ENCODE results near the gene URI1. TPM values are rescaled to one million over a fixed set of nuclear protein-coding genes. Genes with fewer than 3 reads are reported as not detected.
"Not testable (repeated sequence)": the region's sequence is repeated elsewhere in the genome, so short reads cannot be mapped to it uniquely, and the experiment has no call there.

The URI1 gene
- 37.3 and 44.7 TPM in 2 replicates for total RNA-seq

DNA sequence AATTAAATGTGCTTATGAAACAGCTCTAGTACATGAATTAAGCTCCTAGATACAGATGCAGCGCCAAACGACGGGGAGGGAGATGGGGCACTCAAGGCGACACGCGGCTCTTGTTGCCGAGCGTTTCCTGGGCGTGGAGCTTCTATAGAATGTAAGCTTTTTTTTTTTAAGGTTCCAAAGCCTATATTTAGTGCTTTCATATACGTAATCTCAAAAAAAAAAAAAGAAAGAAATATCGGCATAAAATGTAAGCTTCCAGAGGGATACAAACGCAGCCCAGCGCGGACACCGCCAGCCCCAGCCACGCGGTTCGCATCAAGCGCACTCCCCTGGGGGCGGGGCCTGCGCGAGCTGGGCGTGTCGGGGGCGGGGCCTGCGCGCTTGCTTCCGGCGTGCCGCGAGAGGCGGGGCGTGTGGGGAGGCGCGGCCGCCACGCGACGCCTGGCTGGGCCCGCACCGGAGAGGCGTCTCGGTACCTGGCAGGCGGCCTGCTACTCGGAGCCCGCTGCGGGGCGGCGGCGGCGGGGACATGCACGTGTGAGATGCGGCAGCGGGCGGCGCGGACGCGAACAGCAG lies at the start of gene URI1:
URI1 (plus strand) TSS at position 412 of the 576 bp plus-strand sequence. CDS start 309 bp downstream, outside the sequence.
- peak; percentile 91 for DNase-seq

GRCh38 chr19:29893606-29894284 lies 48.3 kb upstream of the URI1 start:
- no peak for DNase-seq

- DNase-seq = no peak
Observed at GRCh38 chr19:29896802-29897201, 45.2 kb upstream of the URI1 start.

DNA sequence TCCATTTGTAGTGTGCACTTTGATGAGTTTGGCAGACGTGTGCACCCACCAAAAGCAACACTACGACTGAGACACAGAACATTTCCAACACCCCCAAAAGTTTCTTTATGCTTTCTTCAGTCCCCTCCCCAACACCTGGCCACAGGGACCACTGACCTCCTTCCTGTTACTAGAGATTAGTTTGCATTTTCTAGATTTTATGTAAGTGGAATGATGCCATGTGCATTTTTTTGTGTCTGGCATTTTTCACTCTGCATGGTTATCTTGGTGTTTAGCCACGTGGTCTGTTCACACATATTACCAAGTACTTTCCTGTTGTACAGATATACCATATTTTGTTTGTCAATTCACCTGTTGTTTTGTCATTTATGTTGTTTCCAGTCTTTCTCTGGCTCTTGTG lies 44.6 kb upstream of the URI1 start:
- DNase-seq = no peak

GRCh38 chr19:29904017-29904416 lies 38.0 kb upstream of the URI1 start:
- DNase-seq = no peak

GRCh38 chr19:29908963-29909944 lies 32.8 kb upstream of the URI1 start:
- DNase-seq = no peak

GRCh38 chr19:29914933-29915332 lies 27.1 kb upstream of the URI1 start:
- no peak for DNase-seq

DNA sequence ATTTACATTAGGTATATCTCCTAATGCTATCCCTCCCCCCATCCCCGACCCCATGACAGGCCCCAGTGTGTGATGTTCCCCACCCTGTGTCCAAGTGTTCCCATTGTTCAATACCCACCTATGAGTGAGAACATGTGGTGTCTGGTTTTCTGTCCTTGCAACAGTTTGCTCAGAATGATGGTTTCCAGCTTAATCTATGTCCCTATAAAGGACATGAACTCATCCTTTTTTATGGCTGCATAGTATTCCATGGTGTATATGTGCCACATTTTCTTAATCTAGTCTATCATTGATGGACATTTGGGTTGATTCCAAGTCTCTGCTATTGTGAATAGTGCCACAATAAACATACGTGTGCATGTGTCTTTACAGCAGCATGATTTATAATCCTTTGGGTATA lies 26.2 kb upstream of the URI1 start:
- DNase-seq = not testable (repeated sequence)

- no peak for DNase-seq
Observed at GRCh38 chr19:29917911-29918310, 24.1 kb upstream of the URI1 start.

GRCh38 chr19:29918891-29919290 lies 23.1 kb upstream of the URI1 start:
- DNase-seq = no peak

DNA sequence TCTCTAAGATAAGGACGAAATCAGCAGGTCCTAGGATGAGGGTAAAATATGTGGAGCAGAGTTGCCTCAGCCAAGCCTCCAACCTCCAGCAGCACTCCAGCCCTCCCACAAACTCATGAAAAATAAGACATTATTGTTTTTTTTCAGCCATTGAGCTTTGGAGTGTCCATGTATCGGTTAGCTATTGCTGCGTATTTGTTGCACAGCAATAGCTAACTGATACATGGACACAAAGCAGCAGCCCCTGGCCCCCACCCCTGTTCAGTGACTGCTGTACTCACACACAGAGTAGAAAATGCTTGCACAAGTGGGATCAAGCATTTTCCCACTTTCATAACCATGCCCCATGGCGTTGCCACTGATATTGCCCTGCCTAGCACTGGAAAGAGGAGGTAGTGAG lies 19.1 kb upstream of the URI1 start:
- DNase-seq = no peak

DNA sequence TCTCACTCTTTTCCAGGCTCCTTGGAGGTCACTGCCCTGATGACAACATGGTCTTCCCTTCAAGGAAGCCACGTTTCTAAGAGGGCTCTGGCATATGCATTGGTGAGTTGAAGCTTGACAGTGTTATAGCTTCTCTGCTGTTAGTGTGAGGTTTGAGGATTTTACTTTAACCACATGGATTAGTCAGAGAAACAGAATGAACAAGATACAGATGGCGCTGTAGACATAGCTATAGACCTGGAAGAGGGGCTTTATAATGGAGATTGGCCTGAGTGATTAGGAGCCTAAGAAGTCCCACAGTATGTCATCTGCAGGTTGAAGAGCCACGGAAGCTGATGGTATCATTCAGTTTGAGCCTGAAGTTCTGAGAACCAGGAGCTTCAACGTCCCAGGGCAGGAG lies 18.4 kb upstream of the URI1 start:
- no peak for DNase-seq

- DNase-seq = no peak
Observed at GRCh38 chr19:29926031-29926430, 16.0 kb upstream of the URI1 start.

GRCh38 chr19:29926801-29927200 lies 15.2 kb upstream of the URI1 start:
- DNase-seq = no peak

DNA sequence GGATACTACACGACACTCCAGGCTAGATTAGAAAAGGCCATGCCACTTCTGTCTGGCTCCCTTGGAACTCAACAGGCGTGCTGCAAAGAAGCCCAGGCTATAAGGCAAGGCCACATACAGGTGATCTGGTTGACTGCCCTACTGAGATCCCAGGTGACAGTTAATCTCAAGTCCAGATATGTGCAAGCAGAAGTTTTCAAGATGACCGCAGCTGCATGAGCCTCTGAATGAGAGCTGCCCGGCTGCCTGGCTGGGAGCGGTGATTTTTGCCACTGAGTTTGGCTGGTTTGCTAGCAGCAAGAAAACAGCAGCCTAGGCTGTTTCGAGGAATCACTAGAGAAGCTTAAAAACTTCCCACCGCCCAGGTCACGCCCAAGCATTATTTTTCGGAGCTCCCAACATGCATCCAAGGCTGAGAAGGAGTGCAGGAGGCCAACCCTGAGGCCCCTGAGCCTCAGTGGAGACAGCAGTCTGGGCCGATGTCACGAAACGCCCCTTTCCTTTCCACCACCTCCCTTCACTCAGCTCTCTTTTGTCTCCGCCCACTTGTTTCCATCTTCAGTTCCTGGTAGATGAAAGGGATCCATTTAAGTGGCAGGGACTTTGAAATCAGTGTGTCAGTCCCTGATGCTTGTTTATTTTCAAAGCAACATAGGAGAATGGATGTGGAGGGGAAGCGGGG lies 14.0 kb upstream of the URI1 start:
- DNase-seq = no peak

GRCh38 chr19:29928831-29929230 lies 13.2 kb upstream of the URI1 start:
- DNase-seq = no peak

DNA sequence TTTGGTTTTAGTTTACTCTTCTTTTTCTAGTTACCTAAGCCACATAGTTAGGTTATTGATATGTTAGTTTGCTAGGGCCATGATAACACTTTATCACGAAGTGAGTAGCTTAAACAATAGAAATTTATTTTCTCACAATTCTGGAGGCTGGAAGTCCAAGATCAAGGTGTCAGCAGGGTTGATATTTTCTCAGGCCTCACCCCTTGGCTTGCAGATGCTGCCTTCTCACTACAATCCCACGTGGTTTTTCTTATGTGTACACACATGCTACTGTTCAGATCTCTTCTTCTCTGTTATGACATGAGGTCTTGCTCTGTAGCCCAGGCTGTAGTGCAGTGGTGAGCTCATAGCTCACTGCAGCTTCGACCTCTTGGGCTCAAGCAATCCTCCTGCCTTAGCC lies 7.8 kb upstream of the URI1 start:
- no peak for DNase-seq

GRCh38 chr19:29934781-29935180 lies 7.3 kb upstream of the URI1 start:
- no peak for DNase-seq

GRCh38 chr19:29936409-29936808 lies 5.6 kb upstream of the URI1 start:
- no peak for DNase-seq

DNA sequence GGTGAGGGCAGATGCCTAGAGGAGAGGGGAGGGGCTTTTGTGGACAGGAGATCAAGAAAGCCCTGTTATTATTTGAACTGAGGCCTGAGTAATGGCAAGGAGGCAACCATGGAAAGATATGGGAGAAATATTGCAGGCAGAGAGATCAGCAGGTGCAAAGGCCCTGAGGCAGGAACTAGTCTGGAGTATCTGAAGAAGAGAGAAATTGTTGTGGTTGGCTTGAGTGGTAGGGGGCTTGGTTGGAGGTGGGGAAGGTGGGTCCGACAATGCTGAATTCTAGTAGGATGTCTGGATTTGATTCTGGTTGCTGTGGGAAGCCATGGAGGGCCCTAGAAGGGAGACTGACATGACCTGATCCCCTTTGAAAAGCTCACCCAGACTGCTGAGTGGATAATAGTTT lies 2.4 kb upstream of the URI1 start:
- DNase-seq = no peak

DNA sequence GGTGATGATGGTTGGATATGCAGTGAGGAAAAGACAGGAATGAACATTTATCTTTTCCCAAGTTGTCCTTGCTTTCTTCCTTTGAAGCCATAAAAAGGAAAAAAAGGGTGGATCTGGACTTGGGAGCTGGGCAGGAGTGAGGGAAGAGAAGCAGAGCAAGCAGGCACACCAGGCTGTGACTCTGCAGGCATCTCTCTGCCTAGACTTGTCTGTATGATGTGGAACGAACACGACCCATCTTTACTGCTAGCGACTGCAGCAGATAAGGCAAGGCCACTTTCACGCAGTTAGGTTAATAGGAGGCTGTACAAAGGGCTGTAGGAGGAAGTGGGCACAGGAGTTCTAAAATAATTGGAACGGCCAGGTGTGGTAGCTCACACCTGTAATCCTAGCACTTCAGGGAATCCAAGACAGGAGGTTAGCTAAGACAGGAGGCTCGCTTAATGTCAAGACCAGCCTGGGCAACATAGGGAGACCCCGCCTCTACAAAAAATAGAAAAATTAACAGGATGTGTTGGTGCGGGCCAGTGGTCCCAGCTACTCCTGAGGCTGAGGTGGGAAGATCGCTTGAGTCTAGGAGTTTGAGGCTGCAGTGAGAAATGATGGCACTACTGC lies 961 bp upstream of the URI1 start:
- no peak for DNase-seq
